ENCODE data around the gene ADAMTS2. TPM values are rescaled to one million over a fixed set of nuclear protein-coding genes. Genes with fewer than 3 reads are reported as not detected.

Gene ADAMTS2
- total RNA-seq, 1 donor from 2014 or later: 7.7 TPM

DNA sequence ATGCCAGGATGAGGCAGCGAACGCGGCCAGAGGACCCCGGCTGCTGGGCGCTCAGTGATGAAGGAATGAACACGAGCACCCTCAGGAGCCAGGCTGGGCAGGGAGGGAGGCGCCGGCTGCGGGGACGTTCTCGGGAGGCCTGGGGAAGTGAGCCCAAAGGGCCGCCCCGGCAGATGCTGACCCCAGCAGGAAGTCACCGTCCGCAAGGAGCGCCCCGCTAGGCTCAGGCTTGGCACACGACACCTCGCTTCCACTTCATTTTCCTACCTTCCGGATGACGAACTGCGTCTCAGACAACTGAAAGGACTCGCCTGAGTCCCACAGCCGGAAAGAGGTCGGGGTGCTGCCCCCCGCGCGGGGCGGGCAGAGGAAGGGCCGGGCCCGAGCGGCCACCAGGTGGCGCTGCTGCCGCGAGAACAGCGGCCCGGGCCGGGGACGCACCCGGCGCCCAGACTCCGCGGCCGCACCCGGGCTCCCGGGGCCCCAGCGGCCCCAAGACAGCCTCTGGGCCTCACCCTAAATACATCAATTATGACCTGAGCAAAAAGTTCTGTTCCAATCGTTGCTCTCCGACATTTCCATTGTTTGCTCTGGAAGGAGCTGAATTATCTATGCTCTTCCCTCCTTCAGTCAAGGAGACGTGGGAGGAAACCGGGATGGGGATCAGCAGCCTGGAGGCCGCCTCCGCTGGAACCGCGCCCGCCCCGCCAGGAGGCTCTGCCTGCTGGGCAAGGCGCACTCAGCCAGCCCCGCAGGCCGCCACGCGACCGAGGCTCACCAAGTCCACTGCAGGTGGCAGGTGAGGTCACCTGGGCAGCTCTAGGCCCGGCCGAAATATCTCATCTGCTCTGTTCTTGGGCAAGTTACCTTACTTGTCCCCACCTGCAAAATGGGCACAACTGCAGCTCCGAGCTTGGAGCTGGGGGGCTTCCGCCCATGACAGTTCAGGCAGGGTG, 178.1 kb downstream of the ADAMTS2 start:
- H3K36me3 Mint-ChIP-seq: no peaks in the 10 kb centered on the region
- H3K9me3 Mint-ChIP-seq: no peaks in the 10 kb centered on the region
- H3K4me1 Mint-ChIP-seq (ENCODE audit: unreplicated experiment): no peaks in the 10 kb centered on the region
- no peak for DNase-seq (ENCODE audit: extremely low spot score, unreplicated experiment)
- H3K27ac Mint-ChIP-seq: no peak overlapping the region
- H3K27me3 Mint-ChIP-seq: peaks cover 3% of the 10 kb centered on the region
- H3K4me3 Mint-ChIP-seq: no peak overlapping the region
- TF ChIP-seq, protein P1, sequence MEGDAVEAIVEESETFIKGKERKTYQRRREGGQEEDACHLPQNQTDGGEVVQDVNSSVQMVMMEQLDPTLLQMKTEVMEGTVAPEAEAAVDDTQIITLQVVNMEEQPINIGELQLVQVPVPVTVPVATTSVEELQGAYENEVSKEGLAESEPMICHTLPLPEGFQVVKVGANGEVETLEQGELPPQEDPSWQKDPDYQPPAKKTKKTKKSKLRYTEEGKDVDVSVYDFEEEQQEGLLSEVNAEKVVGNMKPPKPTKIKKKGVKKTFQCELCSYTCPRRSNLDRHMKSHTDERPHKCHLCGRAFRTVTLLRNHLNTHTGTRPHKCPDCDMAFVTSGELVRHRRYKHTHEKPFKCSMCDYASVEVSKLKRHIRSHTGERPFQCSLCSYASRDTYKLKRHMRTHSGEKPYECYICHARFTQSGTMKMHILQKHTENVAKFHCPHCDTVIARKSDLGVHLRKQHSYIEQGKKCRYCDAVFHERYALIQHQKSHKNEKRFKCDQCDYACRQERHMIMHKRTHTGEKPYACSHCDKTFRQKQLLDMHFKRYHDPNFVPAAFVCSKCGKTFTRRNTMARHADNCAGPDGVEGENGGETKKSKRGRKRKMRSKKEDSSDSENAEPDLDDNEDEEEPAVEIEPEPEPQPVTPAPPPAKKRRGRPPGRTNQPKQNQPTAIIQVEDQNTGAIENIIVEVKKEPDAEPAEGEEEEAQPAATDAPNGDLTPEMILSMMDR (conservative IDR thresholded peaks at IDR 0.05): peak; percentile 100

- no peaks in the 10 kb centered on the region for H3K36me3 Mint-ChIP-seq
- no peaks in the 10 kb centered on the region for H3K4me1 Mint-ChIP-seq (ENCODE audit: unreplicated experiment)
- H3K27me3 Mint-ChIP-seq: peaks cover 3% of the 10 kb centered on the region
- H3K4me3 Mint-ChIP-seq: no peak overlapping the region
- H3K27ac Mint-ChIP-seq: no peak overlapping the region
- TF ChIP-seq, protein P1 (conservative IDR thresholded peaks at IDR 0.05): no peak
- H3K9me3 Mint-ChIP-seq: no peaks in the 10 kb centered on the region
- DNase-seq (ENCODE audit: extremely low spot score, unreplicated experiment): no peak
These were observed 178.9 kb downstream of the ADAMTS2 start for GRCh38 chr5:179166171-179166885.

DNA sequence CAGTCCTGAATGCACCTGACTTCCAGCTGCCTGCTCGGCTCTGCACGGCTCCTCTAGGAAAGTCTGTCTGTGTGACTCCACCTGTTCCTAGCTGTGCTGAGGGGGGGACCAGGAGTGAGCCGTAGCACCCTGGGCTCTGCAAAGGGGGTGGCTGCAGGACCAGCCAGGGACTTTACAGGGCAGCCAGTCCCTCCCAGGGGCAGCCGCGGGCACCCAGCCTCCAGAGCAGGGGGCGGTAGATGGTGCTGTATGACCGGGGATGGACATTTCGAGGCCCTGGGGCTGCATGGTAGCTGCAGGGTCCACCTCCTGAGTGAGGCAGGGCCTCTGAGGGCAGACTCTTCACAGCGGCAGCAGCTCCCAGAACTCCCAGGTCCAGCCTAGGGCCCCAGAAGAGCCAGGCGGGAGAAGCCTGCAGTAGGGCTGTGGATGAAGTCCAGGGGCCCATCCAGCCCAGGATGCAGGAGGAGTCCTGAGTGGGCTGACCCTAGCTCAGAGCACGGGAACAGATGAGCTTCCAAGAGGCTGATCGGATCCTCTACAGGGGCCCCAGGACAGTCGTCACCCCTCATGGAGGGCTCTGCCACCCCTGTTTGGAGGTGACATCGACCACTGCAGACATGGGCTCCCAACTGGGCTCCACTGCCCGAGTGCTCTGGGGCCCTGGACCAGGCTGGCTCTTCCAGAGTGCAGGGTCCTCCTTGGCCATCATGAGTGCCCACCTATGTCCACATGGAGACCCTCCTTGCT, 179.7 kb downstream of the ADAMTS2 start:
- Mint-ChIP-seq H3K9me3 (no peaks in the 10 kb centered on the region), H3K4me1 (ENCODE audit: unreplicated experiment) (no peaks in the 10 kb centered on the region), H3K27me3 (peaks cover 3% of the 10 kb centered on the region), H3K27ac (no peak overlapping the region), H3K36me3 (no peaks in the 10 kb centered on the region), H3K4me3 (no peak overlapping the region)
- no peak for DNase-seq (ENCODE audit: extremely low spot score, unreplicated experiment)
- TF ChIP-seq, protein P1 (conservative IDR thresholded peaks at IDR 0.05): no peak

DNA sequence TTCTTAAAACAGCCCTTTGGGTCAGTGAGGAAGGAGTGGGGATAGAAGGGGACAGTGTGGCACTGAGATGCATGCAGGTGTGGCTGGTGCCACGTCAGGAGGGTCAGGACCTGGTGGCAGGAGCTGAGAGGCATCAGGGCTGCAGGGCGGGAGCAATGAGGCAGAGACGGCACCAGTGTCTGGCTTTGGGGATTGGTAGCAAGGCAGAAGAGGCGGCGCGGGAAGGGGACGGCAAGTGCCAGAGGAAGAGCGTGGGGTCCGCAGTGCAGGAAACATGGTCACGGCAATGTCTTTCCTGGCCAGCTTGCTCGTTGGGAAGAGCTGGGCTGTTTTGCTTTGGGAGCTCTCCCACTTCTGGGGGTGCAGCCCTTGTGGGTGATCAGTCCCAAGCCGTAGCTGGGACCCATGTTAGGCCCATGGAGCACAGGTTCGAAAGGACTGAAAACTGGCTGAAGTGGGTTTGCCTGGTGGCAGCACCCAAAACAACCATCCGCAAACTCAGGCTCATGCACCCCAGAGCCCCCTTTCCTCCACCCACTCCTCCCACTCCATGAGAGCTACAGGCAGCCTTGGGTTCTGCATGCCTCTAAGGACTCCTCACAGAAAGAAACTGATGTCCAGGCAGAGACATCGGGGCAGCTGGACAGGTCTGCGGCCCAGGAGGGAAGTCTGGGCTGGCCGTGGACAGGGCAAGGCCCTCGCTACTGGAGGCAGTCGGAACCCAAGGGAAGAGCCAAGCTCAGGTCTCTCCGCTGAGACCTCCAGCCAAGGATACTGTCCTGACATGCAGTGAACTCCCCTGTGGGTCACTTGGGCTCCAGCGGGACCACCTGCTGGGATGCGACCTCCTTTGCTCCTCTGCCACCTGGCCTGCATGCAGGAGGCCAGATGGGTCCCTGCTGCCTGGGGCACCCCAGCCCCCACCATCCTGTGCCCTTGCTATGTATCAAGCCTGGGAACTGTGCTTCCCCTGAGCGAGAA, 180.6 kb downstream of the ADAMTS2 start:
- Mint-ChIP-seq H3K4me3 (no peak overlapping the region), H3K9me3 (no peaks in the 10 kb centered on the region), H3K27ac (no peak overlapping the region), H3K4me1 (ENCODE audit: unreplicated experiment) (no peaks in the 10 kb centered on the region), H3K36me3 (no peaks in the 10 kb centered on the region), H3K27me3 (peaks cover 3% of the 10 kb centered on the region)
- TF ChIP-seq, protein P1 (conservative IDR thresholded peaks at IDR 0.05): no peak
- DNase-seq (ENCODE audit: extremely low spot score, unreplicated experiment): no peak
